H9 (cell line): Measurements from ENCODE around the gene LMBR1. TPM values are rescaled to one million over a fixed set of nuclear protein-coding genes. Genes with fewer than 3 reads are reported as not detected.
A peak's percentile ranks its signal among the peaks of the same experiment; 100 is the strongest.

ENCODE experiments used
- DNase-seq: peaks from one replicate; pipeline ENCODE4 v3.0.0-alpha.2; 2017
- H2AFZ ChIP-seq: one replicate; pipeline ENCODE4 v1.6.1; 2013; ENCODE audit warnings: mild to moderate bottlenecking, low read length, control low read depth, moderate library complexity
- H2AK5ac ChIP-seq: 2 replicates; pipeline ENCODE4 v1.6.1; 2013; ENCODE audit warnings: low read length, control low read depth, mixed read lengths; ENCODE audit not compliant: insufficient read length
- H2BK120ac ChIP-seq: one replicate; pipeline ENCODE4 v1.6.1; 2013; ENCODE audit warnings: low read depth, mild to moderate bottlenecking, low read length, control low read depth, inconsistent platforms; ENCODE audit not compliant: poor library complexity, severe bottlenecking
- H2BK12ac ChIP-seq: 2 replicates; pipeline ENCODE4 v1.6.1; 2013; ENCODE audit warnings: low read length, control low read depth, mixed read lengths, low read depth; ENCODE audit not compliant: insufficient read length
- H2BK15ac ChIP-seq: 2 replicates; pipeline ENCODE4 v1.6.1; 2013; ENCODE audit warnings: low read depth, low read length, control low read depth
- H2BK20ac ChIP-seq: one replicate; pipeline ENCODE4 v1.6.1; 2013; ENCODE audit warnings: low read depth, mild to moderate bottlenecking, low read length, control low read depth, inconsistent platforms; ENCODE audit not compliant: poor library complexity, severe bottlenecking
- H2BK5ac ChIP-seq: 2 replicates; pipeline ENCODE4 v1.6.1; 2013; ENCODE audit warnings: low read length, control low read depth, mixed read lengths; ENCODE audit not compliant: insufficient read length
- H3K14ac ChIP-seq: 2 replicates; pipeline ENCODE4 v1.6.1; 2013; ENCODE audit warnings: low read length, control low read depth; ENCODE audit not compliant: insufficient read depth
- H3K18ac ChIP-seq: 2 replicates; pipeline ENCODE4 v1.6.1; 2013; ENCODE audit warnings: low read depth, mild to moderate bottlenecking, mixed read lengths, low read length, control low read depth; ENCODE audit not compliant: insufficient read length
- H3K23ac ChIP-seq: 2 replicates; pipeline ENCODE4 v1.6.1; 2013; ENCODE audit warnings: low read length, control low read depth, mixed read lengths, low read depth; ENCODE audit not compliant: insufficient read length
- H3K23me2 ChIP-seq: 2 replicates; pipeline ENCODE4 v1.6.1; 2013; ENCODE audit warnings: low read depth, mild to moderate bottlenecking, mixed read lengths, low read length, control low read depth; ENCODE audit not compliant: insufficient read length, poor library complexity, severe bottlenecking
- H3K27ac ChIP-seq: 2 replicates; pipeline ENCODE4 v1.5.1; 2013; ENCODE audit warnings: low read length, control low read depth, mixed read lengths, low read depth; ENCODE audit not compliant: insufficient read length
- H3K27me3 ChIP-seq: 2 replicates; pipeline ENCODE4 v1.6.1; 2013; ENCODE audit warnings: low read length, control low read depth, inconsistent platforms; ENCODE audit not compliant: insufficient read depth
- H3K4ac ChIP-seq: 2 replicates; pipeline ENCODE4 v1.6.1; 2013; ENCODE audit warnings: low read depth, mild to moderate bottlenecking, control low read depth, inconsistent platforms, low read length, moderate library complexity
- H3K4me1 ChIP-seq: 2 replicates; pipeline ENCODE4 v1.6.1; 2013; ENCODE audit warnings: low read length, control low read depth, inconsistent platforms; ENCODE audit not compliant: insufficient read depth
- H3K4me2 ChIP-seq: 2 replicates; pipeline ENCODE4 v1.6.1; 2013; ENCODE audit warnings: low read length, control low read depth, mixed read lengths; ENCODE audit not compliant: insufficient read length, insufficient read depth
- H3K56ac ChIP-seq: 2 replicates; pipeline ENCODE4 v1.6.1; 2013; ENCODE audit warnings: low read depth, mild to moderate bottlenecking, mixed read lengths, low read length, control low read depth; ENCODE audit not compliant: insufficient read length
- H3K79me1 ChIP-seq: 2 replicates; pipeline ENCODE4 v1.6.1; 2013; ENCODE audit warnings: low read depth, mild to moderate bottlenecking, moderate library complexity, low read length, control low read depth, inconsistent platforms; ENCODE audit not compliant: insufficient read depth, poor library complexity, severe bottlenecking
- H3K79me2 ChIP-seq: 2 replicates; pipeline ENCODE4 v1.6.1; 2013; ENCODE audit warnings: low read length, control low read depth, inconsistent platforms; ENCODE audit not compliant: insufficient read depth
- H3K9ac ChIP-seq: 2 replicates; pipeline ENCODE4 v1.6.1; 2013; ENCODE audit warnings: low read length, control low read depth, mixed read lengths; ENCODE audit not compliant: insufficient read length; ENCODE audit errors: extremely low read depth
- H3K9me3 ChIP-seq: one replicate; pipeline ENCODE4 v1.6.1; 2013; ENCODE audit warnings: low read depth, low read length, inconsistent platforms; ENCODE audit not compliant: control insufficient read depth
- H3T11ph ChIP-seq: one replicate; pipeline ENCODE4 v1.6.1; 2013; ENCODE audit warnings: mild to moderate bottlenecking, low read length, control low read depth, inconsistent platforms
- H4K20me1 ChIP-seq: one replicate; pipeline ENCODE4 v1.6.1; 2013; ENCODE audit not compliant: control insufficient read depth, insufficient read length, insufficient read depth
- H4K5ac ChIP-seq: 2 replicates; pipeline ENCODE4 v1.6.1; 2013; ENCODE audit warnings: low read depth, mild to moderate bottlenecking, mixed read lengths, low read length, control low read depth; ENCODE audit not compliant: insufficient read length
- H4K8ac ChIP-seq: replicated peaks from 2 replicates; pipeline ENCODE4 v1.6.1; 2013; ENCODE audit warnings: low read length, control low read depth, mixed read lengths, low read depth; ENCODE audit not compliant: insufficient read length
- H4K91ac ChIP-seq: 2 replicates; pipeline ENCODE4 v1.6.1; 2013; ENCODE audit warnings: low read depth, mild to moderate bottlenecking, moderate library complexity, mixed read lengths, low read length, control low read depth; ENCODE audit not compliant: insufficient read length
- H3K27ac Mint-ChIP-seq, 3 experiments: 2 replicates in 2 of 3; 3 replicates in 1 of 3; pipeline ENCODE4 v1.8.0; 2020 to 2021; ENCODE audit warnings: mixed read lengths in 3 of 3, mild to moderate bottlenecking in 1 of 3, moderate library complexity in 1 of 3
- H3K27me3 Mint-ChIP-seq: 2 replicates; pipeline ENCODE4 v1.8.0; 2021; ENCODE audit warnings: low read depth, mild to moderate bottlenecking, moderate library complexity, mixed read lengths
- H3K36me3 Mint-ChIP-seq, 3 experiments: 2 replicates in 2 of 3; 3 replicates in 1 of 3; pipeline ENCODE4 v1.8.0; 2020 to 2021; ENCODE audit warnings: low read depth in 3 of 3, mixed read lengths in 3 of 3; ENCODE audit not compliant: insufficient read depth in 1 of 3
- H3K4me1 Mint-ChIP-seq, 2 experiments: 2 replicates each; pipeline ENCODE4 v1.8.0; 2020; ENCODE audit warnings: mixed read lengths in 2 of 2
- H3K4me3 Mint-ChIP-seq, 2 experiments: 2 replicates in 1 of 2; 3 replicates in 1 of 2; pipeline ENCODE4 v1.8.0; 2020 to 2021; ENCODE audit warnings: mild to moderate bottlenecking in 2 of 2, mixed read lengths in 2 of 2, moderate library complexity in 1 of 2
- H3K9me3 Mint-ChIP-seq, 2 experiments: 2 replicates in 1 of 2; 3 replicates in 1 of 2; pipeline ENCODE4 v1.8.0; 2020; ENCODE audit warnings: mild to moderate bottlenecking in 2 of 2, mixed read lengths in 2 of 2, moderate library complexity in 1 of 2
- CTCF ChIP-seq: fragments of 200-600 bp; sonication (generic); conservative IDR thresholded peaks from 3 replicates; pipeline ENCODE4 v1.8.0; 2021; ENCODE audit warnings: antibody characterized with exemption, mild to moderate bottlenecking
- WGBS: extraction: QIAGEN DNeasy Blood & Tissue Kit; methylation state at CpG from one replicate; pipeline ENCODE4 v1.1.7; 2013; ENCODE audit warnings: missing lambda C conversion rate, low lambda C conversion rate, mixed read lengths; ENCODE audit not compliant: insufficient read length; ENCODE audit errors: extremely low coverage; 5-methylcytosine and 5-hydroxymethylcytosine counted together
- long read RNA-seq: library from polyadenylated mRNA; unstranded; transcript quantifications from one replicate; pipeline ENCODE4 v2.0.0, GENCODE V29; 2020
- total RNA-seq: library from RNA; stranded (reverse); gene quantifications from 2 replicates; pipeline ENCODE4 v1.2.1, GENCODE V29; 2021

Gene LMBR1, protein sequence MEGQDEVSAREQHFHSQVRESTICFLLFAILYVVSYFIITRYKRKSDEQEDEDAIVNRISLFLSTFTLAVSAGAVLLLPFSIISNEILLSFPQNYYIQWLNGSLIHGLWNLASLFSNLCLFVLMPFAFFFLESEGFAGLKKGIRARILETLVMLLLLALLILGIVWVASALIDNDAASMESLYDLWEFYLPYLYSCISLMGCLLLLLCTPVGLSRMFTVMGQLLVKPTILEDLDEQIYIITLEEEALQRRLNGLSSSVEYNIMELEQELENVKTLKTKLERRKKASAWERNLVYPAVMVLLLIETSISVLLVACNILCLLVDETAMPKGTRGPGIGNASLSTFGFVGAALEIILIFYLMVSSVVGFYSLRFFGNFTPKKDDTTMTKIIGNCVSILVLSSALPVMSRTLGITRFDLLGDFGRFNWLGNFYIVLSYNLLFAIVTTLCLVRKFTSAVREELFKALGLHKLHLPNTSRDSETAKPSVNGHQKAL
- 49.3 and 62.3 TPM in 2 replicates for total RNA-seq
- long read RNA-seq, full-length matches to known transcripts, result 10 of 24 reads
- long read RNA-seq, partial matches to known transcripts, result 2 of 24 reads
- long read RNA-seq, other reads (novel, unspliced or antisense), result 12 of 24 reads

DNA sequence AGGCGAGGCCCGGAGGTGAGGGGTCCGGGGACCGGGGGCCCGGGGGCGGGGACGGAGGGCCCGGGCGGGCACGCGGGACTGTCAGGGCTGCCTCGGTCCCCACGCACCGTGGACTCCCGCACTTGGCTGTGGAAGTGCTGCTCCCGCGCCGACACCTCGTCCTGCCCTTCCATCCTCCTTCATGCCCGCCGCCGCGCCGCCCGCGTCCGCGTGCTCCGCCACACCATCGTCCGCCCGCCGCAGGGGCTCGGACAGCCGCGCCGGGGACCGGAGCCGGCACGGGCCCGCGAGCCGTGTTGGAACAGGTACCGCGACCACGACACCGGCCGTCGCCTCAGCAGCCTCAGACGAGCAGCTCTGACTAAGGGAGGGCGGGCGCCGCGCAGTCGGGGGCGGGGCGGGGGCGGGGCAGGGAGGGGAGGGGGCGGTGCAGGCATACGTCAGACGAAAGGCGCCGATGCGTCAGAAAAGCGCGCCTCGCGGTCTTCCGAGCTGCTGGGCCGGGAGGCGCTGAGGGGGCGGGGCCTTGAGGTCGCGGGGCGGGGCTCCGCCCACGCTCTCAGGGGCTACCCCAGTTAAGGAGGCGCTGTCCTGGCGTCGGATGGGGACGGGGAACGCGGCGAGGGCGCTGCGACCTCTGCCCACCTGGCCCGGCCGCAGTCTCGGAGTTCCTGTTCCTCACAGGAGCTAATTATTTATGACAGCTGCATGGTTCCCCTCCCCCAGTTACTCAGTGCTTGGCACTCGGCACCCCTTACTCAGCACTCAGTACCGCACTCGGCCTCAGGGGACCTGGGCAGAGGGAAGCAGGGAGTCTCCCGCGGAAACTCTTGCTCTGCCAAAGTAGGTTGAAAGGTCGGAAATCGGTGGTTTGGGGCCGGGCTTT, at the start of gene LMBR1:
TSS of gene LMBR1 (minus strand) at position 363 of the 886 bp plus-strand sequence. CDS start at position 173, 190 bp downstream.
- Histone ChIP-seq H4K91ac (no peak within 1 kb of the TSS), H2BK120ac (no peak within 1 kb of the TSS), H3K56ac (no peak within 1 kb of the TSS), H3K79me2 (peaks cover 9% of the 10 kb centered on the region; the same call in 1 of the 2 replicates), H2BK12ac (no peak within 1 kb of the TSS), H3K4me1 (no peaks in the 10 kb centered on the region; the same call in 1 of the 2 replicates), H3T11ph (no peak within 1 kb of the TSS), H2BK5ac (peak within 1 kb of the TSS; percentile 83), H4K20me1 (no peaks in the 10 kb centered on the region), H3K9me3 (no peaks in the 10 kb centered on the region), H4K8ac (no peak within 1 kb of the TSS), H2BK15ac (no peak within 1 kb of the TSS), H3K4ac (no peak within 1 kb of the TSS; the same call in 1 of the 2 replicates), H3K4me2 (peak within 1 kb of the TSS; percentile 85), H4K5ac (no peak within 1 kb of the TSS), H3K79me1 (peaks cover 2% of the 10 kb centered on the region), H2BK20ac (no peak within 1 kb of the TSS), H3K27me3 (no peaks in the 10 kb centered on the region), H3K23ac (no peak within 1 kb of the TSS), H3K9ac (peak within 1 kb of the TSS; percentile 62), H3K14ac (peak within 1 kb of the TSS; percentile 92), H3K27ac (no peak within 1 kb of the TSS), H3K18ac (peak within 1 kb of the TSS; percentile 92), H3K23me2 (no peaks in the 10 kb centered on the region), H2AK5ac (no peak within 1 kb of the TSS), H2AFZ (peak within 1 kb of the TSS; percentile 61)
- TF ChIP-seq CTCF, result peak; percentile 61
- peak; percentile 97 for DNase-seq
- no CpG with 5 or more reads among the region's 97 CpGs for WGBS
- Mint-ChIP-seq H3K4me1 (peaks cover 12 to 15% of the 10 kb centered on the region in 2 experiments), H3K27ac (peak within 1 kb of the TSS; percentile 74 to 94 (median 91); a peak in 5 of 7 replicates), H3K9me3 (peaks cover 0 to 1% of the 10 kb centered on the region in 2 experiments; a peak in 1 of 5 replicates), H3K27me3 (peaks cover 4% of the 10 kb centered on the region), H3K36me3 (peaks cover 0 to 6% (median 2%) of the 10 kb centered on the region in 3 experiments; a peak in 5 of 7 replicates), H3K4me3 (peak within 1 kb of the TSS; percentile 91 to 96)
